NCI-H2081 (cell line): Measurements from ENCODE around the gene CSPG4.
"Not testable (repeated sequence)": the region's sequence is repeated elsewhere in the genome, so short reads cannot be mapped to it uniquely, and the experiment has no call there.

Experiments used
- DNase-seq, 2 experiments: peaks; one replicate each; lab custom pipeline; 2025; lab: John Stamatoyannopoulos, UW

The CSPG4 gene

DNA sequence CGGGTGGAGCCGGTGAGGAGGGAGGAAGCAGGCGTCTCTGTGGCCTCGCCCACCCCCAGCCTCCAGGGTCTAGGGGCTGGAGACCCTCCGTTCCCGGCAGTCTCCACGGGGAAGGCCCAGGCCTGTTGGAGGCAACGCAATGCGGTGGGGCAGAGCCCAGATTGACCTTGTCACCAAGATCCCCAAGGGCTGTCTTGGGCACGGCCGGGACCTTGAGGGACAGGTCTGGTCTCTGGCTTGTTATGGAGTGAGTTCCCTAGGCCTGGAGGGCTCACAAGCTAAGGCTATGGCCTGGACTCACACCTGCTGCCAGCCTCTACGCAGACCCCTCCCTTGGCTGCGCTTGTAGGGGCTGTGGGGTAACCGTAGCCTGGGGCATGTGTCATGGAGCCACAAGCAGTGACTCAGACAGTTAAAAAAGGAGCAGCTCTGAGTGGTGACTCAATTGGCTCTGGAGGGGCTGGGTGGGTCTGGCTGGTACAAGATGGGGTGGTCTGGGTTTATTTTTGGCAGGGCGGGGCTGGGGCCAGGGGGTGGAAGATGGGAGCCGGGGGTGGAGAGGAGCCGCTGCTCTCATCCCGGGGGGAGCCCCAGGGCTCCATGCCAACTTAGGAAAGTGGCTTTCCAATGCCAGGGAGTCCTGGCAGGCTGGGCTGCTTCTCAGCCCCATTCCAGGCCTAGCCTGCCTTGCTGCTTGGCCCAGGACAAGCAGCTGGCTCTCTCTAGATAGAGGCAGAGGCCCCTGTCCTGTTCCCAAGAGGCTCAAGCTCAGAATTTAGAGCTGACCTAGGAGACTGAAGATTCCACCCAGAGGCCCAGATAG lies 9.0 kb downstream of the CSPG4 start:
- DNase-seq: not testable (repeated sequence)

DNA sequence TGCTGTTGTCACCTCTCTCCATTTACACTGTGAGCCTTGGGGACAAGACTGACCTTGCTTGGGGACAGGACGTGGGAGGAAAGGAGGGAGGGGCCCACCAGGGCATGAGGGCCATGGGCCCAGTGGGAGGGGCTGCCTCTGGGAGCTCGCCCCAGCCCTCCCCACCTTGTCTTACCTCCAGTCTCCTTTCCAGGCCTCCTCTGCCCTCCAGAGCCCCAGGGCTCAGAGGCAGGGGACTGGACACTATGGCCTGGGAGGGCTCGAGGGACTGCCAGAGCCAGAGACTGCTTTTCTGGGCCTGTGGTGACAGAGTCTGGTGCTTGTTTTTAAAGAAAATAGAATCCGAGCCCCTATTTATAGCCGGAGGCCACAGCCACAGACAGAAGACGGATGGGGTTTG lies 10.2 kb downstream of the CSPG4 start:
- DNase-seq: no peak

DNA sequence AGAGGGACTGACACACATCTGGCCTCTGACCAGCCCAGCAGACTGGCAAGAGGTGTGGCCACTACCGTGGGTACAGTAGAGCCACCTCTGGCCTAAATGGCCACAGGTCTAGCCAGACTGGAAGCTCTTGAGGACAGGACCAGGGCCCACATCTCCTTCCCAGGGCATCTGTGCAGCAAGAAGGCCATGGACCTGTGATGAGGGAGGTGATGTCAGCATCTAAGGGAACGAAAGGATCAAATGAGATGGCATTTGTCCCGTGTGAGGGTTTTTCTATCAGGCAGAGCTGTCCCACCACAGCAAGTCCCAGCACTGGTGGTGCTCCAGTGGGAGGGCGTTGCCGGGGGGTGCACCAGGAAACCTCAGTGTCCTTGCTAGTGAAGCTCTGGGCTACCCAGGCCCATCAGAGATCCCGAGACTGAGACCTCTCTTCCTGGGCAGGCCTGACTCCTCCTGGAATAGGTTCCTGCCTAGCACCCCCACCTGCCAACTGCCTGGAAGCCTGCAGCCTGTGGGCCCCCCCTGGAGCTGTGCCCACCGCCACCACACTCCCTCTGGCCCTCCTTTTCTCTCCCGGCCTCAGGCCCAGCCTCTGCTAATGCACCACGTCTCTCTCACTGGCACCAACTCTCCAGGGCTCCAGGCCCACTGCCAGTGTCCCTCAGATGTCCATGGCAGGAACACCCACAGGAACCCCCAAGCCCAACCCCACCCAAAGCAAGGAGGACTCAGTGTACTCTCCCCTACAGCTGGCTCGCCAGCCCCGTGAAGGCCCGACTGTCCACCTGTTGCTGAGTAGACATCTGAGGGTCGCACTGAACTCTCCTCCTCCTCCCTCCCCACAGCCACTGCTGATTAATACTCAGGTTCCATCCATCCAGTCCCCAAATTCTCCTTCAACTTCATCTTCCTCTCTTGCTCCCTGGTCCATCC lies 11.3 kb downstream of the CSPG4 start:
- not testable (repeated sequence) for DNase-seq

DNA sequence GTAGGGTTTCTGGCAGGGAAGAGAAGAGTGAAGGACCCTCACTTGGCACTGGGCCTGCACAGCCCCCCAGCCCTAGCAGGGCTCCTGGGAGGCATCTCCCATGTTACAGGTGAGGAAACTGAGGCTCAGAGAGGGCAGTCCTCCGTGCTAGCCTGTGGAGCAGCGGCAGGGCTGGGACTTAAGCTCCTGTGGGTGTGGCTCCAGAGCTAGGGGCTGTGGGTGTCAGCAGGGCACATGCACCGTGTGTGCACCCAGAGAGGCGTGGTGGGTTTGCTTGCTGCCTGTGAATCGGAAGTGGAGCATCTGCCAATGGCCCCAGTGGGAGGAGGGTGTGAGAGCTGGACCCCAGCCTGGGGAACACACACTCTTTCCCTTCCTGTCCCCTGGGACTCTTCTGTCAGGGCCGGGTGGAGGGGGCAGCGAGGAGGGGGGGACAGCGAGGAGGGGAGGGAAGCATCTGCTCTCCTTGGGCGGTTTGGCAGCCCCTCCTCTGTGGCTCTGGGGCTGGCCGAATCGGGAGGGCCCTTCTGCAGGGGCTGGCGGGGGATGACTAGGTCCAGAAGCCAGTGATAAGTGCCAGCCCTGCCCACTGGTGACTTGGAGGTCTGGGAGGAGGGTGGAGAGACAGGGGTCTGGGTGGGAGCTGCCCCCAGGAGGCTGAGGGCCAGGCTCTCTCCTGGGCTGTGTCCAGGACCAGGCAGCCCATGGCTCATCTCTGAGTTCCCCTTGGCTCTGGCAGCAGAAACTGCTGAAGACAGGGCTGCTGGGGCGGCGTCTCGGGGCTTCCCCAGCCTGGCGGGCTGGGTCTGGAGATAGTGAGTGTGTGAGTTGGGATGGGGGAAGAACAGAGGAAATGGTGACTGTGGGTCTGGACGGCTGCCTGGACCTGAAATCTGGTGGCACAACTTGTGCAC lies 12.4 kb downstream of the CSPG4 start:
- DNase-seq: not testable (repeated sequence)

DNA sequence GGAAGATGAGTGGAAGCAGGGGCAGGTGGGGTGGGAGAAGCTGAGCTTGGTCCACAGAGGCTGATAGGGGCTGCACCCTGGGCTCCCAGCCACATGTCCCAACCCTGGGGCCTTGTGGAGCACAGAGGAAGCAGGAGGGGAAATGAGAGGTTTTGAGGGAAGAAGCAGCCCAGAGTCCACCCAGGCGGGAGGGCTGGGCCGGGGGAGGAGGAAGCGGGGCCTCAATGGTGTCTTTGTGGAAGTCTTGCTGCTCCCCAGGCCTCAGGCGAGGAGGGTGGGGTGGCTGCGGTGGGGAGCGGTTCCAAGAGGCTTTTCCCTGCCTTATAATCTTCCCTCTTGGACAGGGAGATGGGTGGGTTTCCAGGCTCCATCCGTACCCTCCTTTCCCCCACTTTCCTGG lies 13.1 kb downstream of the CSPG4 start:
- DNase-seq: not testable (repeated sequence)

DNA sequence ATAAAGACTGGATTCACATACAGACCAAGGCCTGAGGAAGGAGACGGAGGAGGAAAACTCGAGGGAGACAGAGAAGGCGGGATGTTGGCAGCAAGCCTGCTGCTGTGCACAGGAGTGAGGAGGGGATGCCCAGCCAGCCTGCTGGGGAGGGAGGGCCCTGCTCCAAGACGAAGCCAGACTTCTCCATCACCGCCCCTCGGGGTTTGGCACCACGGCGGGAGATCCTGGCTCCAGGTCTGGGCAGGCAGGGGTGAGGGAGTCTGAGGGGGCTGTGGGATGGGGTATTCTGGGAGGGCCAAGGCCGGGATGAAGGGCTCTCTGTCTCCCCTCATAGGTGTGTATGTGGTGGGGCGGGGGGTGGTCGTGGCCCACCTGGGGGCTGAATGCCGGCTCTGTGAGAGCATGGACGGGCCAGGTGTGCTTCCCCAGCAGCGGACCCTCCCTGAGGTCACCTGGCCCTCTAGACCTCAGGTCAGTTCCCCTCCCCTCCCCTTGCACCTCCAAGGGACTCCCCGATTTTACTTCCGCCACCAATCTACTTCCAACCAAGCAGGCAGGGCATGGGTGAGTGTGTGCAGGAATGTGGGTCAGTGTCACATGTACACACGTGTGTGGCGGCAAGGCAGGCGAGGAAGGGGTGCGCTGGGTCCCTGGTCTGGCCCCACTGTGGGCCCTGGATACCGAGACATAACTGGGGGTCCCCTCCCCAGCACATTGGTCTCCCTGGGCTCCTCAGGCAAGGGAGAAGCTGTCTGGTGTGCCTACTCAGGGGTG lies 14.5 kb downstream of the CSPG4 start:
- not testable (repeated sequence) for DNase-seq

DNA sequence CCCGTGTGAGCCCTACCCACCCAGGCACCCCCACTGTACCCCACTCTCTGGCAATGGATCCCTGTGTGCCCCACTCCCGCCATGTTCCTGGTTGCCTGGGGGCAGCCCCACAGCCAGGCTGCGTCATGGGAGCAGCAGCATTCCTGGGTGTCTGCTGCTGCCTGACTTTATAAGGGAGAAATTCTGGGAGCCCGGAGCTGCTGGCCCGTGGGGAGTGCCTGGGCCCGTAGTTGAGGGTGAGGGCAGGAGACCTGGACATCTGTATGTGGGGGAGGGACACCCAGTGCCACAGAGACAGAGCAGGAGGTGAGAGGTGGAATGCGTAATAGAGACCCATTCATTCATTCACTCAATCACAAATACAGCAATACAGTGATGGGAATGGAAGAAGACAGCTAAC lies 15.1 kb downstream of the CSPG4 start:
- DNase-seq: no peak

DNA sequence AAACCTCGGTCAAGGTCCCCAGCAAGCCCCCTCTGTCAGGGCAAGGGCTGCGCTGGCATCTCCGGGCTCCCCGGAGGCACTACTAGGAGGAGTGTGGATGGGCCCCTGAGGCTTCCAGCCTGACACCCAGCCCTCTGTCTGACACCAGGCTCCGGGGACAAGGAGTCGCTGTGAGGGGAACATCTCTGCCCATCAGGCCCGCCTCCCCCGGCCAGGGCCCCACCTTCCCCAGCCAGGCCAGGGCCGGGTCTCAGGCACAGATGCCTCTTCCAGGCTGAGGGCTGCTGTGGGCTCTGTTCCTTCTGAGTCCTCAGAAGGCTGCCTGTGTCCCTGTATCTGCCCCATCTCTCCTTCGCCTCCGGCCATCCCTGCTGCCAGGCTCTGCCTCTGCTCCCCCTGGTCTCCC lies 15.8 kb downstream of the CSPG4 start:
- DNase-seq: no peak

DNA sequence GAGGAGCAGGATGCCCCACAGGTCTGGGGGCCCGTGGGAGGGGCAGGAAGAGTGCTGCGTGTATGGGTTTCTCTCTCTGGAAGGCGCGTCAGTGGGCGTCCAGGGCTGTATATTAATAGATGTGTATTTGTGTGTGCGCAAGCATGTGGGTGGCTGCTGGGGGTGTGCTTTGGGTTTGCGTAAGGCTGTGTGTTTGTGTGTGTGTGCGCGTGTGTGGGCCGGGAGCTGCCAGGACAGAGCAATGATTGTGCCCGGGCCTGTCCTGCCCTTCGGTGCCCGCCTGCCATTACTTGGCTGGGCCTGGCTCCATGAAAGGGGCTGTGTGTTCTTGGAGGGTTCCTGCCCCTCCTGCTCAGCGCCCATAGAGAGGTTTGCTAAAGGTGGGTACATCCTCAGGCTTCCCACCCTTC lies 16.3 kb downstream of the CSPG4 start:
- DNase-seq: no peak

DNA sequence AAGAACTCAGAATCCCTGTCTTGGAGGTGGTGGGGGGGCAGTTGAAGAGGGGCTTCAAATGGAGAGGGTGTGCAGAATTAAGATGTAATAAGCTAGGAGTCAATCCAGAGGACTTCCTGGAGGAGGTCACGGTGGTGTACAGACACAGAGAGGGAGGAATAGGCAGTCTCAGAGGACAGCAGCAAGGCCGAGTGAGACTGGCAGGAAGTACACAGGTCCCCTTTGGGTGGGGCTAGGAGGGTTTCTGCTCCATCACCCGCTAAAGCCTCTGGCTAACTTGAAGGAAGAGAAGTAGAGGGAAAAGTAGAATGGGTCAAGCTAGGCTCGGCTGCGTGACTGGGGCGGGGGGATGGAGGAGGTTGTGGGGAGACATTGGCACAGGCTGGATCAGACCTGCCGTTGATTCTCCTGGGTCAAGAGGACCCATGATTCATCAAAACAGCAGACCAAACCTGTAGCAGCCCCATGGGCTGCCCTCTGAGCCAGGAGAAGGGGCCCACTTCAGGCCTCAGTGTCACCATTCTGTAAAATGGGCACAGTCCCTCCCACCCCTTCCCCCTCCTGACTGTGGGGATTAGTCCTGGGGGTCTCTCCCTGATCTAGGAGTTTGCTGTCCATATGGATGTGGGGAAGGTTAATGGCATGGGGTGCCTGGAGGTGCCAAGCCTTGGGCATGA lies 16.9 kb downstream of the CSPG4 start:
- DNase-seq: no peak

DNA sequence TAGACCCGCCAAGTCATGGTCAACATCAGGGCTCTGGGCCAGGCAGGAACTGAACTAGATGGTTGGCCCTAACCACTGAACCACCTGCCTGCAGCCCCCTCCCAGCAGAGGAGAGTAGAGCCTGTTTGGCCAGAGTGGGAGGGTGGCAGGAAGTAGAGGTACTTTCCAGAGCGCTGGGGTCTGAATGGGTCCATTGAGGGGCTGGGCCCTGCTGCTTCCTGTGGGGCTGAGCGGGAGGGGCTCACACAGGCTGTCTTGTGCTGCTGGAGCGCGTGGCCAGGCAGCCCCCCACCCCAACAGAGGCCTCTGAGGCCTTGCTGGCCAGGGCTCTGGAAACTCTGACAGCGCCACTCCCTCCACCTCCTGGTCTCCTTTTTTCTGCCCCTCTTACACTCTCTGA lies 17.4 kb downstream of the CSPG4 start:
- peak; percentile 10 to 54 for DNase-seq

DNA sequence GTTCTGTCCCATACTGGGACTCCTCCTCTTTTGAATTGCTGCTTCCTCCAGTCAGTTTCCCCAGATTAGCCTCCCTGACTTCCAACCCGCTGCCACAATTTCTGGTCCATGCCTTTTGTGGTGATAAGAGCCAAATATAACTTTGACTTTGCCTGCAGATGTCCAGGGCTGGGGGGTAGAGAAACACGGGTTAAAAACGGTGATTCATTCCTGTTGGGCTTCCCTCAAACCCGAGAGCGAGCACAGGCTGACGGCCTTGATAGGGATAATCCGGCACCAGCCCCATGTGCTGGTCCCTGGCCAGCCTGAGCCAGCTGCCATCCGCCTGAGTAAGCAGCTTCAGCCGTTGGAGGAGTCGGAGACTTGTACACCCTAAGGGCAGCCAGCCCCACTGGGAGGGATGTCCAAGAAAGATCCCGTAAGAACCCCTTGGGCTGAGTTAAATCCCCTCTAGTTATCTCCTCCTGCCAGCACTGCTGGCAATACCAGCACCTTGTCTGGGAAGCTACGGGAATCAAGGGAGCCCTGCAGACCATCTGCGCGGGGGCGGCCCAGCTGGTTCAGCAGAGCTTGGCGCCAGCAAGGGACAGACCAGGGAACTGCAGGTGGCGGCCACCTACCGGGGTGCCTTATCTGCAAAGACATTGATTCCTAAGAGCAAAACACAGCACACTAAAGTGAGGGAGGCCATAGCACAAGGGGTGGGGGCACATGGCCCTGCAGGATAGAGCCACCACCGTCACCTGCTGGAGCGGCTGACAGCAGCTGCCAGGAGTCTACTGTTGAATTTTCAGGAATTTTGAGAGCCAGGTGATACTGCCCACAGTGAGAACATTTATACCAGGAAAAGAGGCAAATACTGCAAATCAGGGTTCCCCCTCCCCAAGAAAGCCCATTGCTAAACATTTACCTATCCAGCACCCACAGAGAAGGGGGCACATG lies 18.1 kb downstream of the CSPG4 start:
- DNase-seq: peak; percentile 50 to 82

DNA sequence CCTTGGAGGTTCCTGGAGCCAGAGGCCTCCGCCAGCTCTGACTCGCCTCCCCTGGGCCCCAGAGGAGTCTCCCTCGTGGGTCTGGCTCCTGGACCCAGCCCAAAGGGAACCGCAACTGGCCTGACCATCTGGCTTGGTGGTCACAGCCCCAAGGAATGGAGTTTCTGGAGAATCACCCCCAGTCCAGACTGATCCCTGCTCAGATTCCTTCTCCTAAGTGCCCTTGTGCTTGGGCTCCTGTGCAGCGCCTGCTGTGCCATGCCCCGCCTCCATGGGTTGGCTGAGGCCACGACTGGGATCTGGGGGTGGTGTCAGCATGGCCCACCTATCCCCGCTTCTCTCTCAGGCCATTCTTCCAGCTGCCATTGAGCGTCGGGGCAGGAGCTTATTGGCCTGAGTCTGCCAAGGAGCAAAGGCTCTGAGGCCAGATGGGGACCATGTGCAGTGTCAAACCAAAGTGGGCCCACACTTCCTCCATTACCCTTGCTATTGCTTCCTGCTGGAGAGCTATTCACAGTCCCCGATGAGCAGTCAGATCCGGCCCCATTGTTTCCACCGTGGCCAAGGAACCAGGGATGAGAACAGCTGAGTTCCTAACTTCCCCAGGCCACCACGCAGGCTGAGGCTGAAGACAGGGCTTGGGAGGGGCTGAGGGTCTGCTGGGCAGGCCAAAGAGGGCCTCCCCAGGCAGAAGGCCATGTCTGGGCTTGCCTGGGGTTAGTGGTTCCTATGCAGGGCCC lies 19.0 kb downstream of the CSPG4 start:
- no peak for DNase-seq

DNA sequence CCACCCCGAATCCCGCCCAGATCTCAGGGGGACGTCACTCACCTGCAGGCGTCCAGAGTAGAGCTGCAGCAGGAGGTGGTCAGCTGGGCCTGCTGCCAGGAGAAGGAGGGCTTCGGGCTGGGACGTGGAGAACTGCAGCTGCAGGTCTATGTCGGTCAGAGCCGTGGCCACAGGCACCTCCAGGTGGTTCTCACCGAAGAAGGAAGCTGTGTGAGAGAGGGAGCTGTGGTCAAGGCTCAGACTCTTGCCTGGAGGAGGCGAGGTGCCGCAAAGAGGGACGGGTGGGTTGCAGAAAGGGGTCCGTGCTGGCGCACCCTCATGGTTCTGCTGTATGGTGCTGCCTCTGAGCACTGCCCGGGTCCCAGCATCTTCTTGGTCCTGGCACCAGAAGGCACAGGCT lies 19.6 kb downstream of the CSPG4 start:
- not testable (repeated sequence) for DNase-seq

DNA sequence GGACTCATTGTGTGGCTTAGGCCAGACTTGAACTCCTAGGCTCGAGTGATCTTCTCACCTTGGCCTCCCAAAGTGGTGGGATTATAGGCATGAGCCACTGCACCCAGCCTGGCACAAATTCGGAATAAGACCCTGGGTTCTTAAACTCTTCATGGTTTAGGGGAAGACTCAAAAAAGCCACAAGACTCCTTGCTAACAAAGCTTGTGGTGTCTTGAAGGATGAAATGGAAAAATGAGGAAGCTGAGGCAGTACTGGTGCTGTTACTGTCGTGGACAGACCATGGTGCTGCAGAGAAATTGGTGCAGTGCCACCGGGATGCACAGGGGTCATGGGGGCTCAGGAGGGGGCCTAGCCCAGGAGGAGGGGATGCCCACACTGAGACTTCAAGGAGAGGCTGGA lies 20.3 kb downstream of the CSPG4 start:
- not testable (repeated sequence) for DNase-seq

DNA sequence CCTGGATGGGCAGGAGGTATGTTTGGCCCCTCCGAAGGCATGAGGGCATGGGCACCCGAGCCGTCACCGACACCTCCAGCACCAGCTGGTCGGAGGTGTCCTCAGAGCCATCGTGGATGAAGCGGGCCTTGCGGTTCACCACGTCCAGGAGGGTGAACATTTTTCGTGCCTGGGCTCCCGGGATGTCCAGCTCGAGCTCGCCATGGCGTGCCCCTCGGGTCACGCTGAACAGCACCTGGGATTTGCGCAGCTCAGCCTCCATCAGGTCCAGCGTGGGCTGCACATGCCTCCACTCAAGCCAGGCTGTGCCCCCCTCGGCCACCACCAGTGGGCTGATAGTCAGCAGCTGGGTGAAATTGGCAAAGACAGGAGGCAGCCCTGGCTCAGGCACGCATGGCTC lies 23.2 kb downstream of the CSPG4 start:
- not testable (repeated sequence) for DNase-seq

DNA sequence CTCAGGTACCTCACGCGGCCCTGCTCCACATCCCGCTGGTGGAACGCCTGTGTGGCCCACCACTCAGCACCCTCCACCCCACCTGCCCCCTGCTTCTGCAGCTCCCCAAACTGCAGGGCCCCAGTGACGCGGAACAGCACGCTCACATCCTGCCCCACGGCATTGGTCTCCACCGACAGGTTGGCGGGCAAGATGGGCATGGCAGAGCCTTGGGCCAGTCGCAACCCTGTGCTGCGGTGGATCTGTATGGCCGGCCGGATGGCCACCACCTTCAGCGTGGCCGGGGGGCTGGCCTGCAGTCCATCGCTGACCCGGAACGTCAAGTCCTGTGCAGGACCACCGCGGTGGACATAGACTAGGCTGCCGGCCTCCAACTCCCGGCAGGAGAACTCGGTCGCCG lies 23.8 kb downstream of the CSPG4 start:
- no peak for DNase-seq

DNA sequence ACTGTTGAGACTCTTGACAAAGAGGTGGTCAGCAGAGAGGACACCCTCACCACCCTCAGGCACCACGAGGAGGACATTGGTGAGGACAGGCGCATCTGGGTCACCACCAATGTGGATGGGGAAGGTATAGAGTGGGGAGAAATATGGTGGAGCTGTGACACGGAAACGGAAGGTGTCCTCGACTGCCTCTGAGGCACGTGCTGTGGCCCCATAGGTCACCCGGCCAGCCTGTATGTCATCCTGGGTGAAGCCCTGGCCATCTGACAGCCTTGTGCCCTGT lies 24.4 kb downstream of the CSPG4 start:
- DNase-seq: no peak
